Measurements from ENCODE around the gene NAV2. TPM values are rescaled to one million over a fixed set of nuclear protein-coding genes. Genes with fewer than 3 reads are reported as not detected.
A peak's percentile ranks its signal among the peaks of the same experiment; 100 is the strongest.

The NAV2 gene
- polyA plus RNA-seq, 3 donors: not detected

GRCh38 chr11:19728436-19728835 lies 15.8 kb downstream of the NAV2 start:
- Mint-ChIP-seq H3K36me3 (no peaks in the 10 kb centered on the region), H3K27ac (peak overlapping the region in 1 of 7 donors; percentile 8), H3K9me3 (no peaks in the 10 kb centered on the region), H3K27me3 (ENCODE audit: low read depth in 3 of 3) (peaks cover 4 to 9% (median 7%) of the 10 kb centered on the region in 3 donors), H3K4me1 (no peaks in the 10 kb centered on the region), H3K4me3 (no peak overlapping the region)
- Histone ChIP-seq H3K4me3 (replicated peaks in 1 of 3; ENCODE audit: low read depth in 2 of 3, low read length in 3 of 3) (no peak overlapping the region), H3K36me3 (replicated peaks in 1 of 2; ENCODE audit: control insufficient read depth in 1 of 2, insufficient read depth in 2 of 2, low read length in 2 of 2) (no peaks in the 10 kb centered on the region), H3K27ac (ENCODE audit: low read depth in 1 of 2, low read length in 2 of 2) (no peak overlapping the region), H3K27me3 (ENCODE audit: control insufficient read depth in 2 of 2, insufficient read depth in 2 of 2, low read length in 2 of 2) (no peaks in the 10 kb centered on the region), H2AFZ (ENCODE audit: insufficient read depth, low read depth, low read length, poor library complexity, severe bottlenecking) (no peak overlapping the region), H3K79me2 (ENCODE audit: insufficient read depth, low read length) (no peaks in the 10 kb centered on the region), H4K20me1 (ENCODE audit: insufficient read depth, low read length) (no peaks in the 10 kb centered on the region), H3K4me1 (ENCODE audit: control insufficient read depth in 1 of 2, insufficient read depth in 2 of 2, low read length in 2 of 2) (no peaks in the 10 kb centered on the region), H3K9ac (ENCODE audit: insufficient read depth, low read length, poor library complexity, severe bottlenecking) (no peak overlapping the region), H3K9me3 (replicated peaks in 1 of 2; ENCODE audit: control insufficient read depth in 1 of 2, insufficient read depth in 1 of 2, low read length in 2 of 2) (no peaks in the 10 kb centered on the region), H3K4me2 (replicated peaks; ENCODE audit: extremely low read depth, low read length, poor library complexity, severe bottlenecking) (no peak overlapping the region)
- 74% methylated on average over 3 of the region's 4 CpGs for WGBS (ENCODE audit: insufficient coverage)
- TF ChIP-seq, protein P1, sequence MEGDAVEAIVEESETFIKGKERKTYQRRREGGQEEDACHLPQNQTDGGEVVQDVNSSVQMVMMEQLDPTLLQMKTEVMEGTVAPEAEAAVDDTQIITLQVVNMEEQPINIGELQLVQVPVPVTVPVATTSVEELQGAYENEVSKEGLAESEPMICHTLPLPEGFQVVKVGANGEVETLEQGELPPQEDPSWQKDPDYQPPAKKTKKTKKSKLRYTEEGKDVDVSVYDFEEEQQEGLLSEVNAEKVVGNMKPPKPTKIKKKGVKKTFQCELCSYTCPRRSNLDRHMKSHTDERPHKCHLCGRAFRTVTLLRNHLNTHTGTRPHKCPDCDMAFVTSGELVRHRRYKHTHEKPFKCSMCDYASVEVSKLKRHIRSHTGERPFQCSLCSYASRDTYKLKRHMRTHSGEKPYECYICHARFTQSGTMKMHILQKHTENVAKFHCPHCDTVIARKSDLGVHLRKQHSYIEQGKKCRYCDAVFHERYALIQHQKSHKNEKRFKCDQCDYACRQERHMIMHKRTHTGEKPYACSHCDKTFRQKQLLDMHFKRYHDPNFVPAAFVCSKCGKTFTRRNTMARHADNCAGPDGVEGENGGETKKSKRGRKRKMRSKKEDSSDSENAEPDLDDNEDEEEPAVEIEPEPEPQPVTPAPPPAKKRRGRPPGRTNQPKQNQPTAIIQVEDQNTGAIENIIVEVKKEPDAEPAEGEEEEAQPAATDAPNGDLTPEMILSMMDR (IDR thresholded peaks at IDR 0.05): no peak
- intact Hi-C loops (cut with micrococcal nuclease): no loop called here
- no peak for DNase-seq

DNA sequence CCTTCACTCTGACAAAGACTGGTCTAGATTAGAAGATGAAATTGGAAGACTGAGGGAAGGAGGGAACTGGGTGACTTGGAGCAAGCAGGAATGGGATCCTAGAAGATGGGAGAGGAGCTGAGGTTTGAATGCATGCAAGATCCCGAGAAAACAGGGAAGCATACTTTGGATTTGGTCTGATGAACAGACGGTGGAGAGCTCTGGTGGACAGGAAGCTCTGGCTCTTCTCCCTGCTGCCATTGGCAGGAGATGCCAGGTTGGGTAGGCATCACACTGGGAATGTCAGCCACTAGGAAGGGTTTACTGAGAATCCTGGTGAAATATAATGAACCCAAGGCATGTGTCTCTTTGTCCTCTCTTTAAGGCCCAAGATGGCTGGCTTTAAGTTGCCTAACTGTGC lies 16.5 kb downstream of the NAV2 start:
- H3K4me1 ChIP-seq (ENCODE audit: control insufficient read depth in 1 of 2, insufficient read depth in 2 of 2, low read length in 2 of 2): no peaks in the 10 kb centered on the region
- H3K9me3 Mint-ChIP-seq: no peaks in the 10 kb centered on the region
- H3K9ac ChIP-seq (ENCODE audit: insufficient read depth, low read length, poor library complexity, severe bottlenecking): no peak overlapping the region
- no peak for DNase-seq
- peak overlapping the region in 1 of 7 donors; percentile 35 for H3K27ac Mint-ChIP-seq
- H3K36me3 ChIP-seq (replicated peaks in 1 of 2; ENCODE audit: control insufficient read depth in 1 of 2, insufficient read depth in 2 of 2, low read length in 2 of 2): no peaks in the 10 kb centered on the region
- H3K27ac ChIP-seq (ENCODE audit: low read depth in 1 of 2, low read length in 2 of 2): no peak overlapping the region
- H3K4me3 Mint-ChIP-seq: no peak overlapping the region
- no peak overlapping the region for H2AFZ ChIP-seq (ENCODE audit: insufficient read depth, low read depth, low read length, poor library complexity, severe bottlenecking)
- no peak overlapping the region for H3K4me3 ChIP-seq (replicated peaks in 1 of 3; ENCODE audit: low read depth in 2 of 3, low read length in 3 of 3)
- no peaks in the 10 kb centered on the region for H4K20me1 ChIP-seq (ENCODE audit: insufficient read depth, low read length)
- TF ChIP-seq, protein P1 (IDR thresholded peaks at IDR 0.05): no peak
- intact Hi-C loops (cut with micrococcal nuclease): no loop called here
- H3K79me2 ChIP-seq (ENCODE audit: insufficient read depth, low read length): no peaks in the 10 kb centered on the region
- no peaks in the 10 kb centered on the region for H3K27me3 ChIP-seq (ENCODE audit: control insufficient read depth in 2 of 2, insufficient read depth in 2 of 2, low read length in 2 of 2)
- no peaks in the 10 kb centered on the region for H3K36me3 Mint-ChIP-seq
- no peaks in the 10 kb centered on the region for H3K4me1 Mint-ChIP-seq
- H3K9me3 ChIP-seq (replicated peaks in 1 of 2; ENCODE audit: control insufficient read depth in 1 of 2, insufficient read depth in 1 of 2, low read length in 2 of 2): no peaks in the 10 kb centered on the region
- peaks cover 0 to 7% (median 6%) of the 10 kb centered on the region in 3 donors for H3K27me3 Mint-ChIP-seq (ENCODE audit: low read depth in 3 of 3)
- no peak overlapping the region for H3K4me2 ChIP-seq (replicated peaks; ENCODE audit: extremely low read depth, low read length, poor library complexity, severe bottlenecking)
- 85% methylated on average over 2 of the region's 2 CpGs for WGBS (ENCODE audit: insufficient coverage)

Data from CD14-positive monocyte (primary cell).